Panc1 (cell line): ENCODE measurements around the gene SGCA.

Source experiments
- POLR2AphosphoS5 ChIP-seq: IDR thresholded peaks from 2 replicates; pipeline ENCODE4 v1.6.1; 2012; ENCODE audit warnings: mild to moderate bottlenecking, low read depth, low read length, moderate library complexity
- REST ChIP-seq, 2 experiments: IDR thresholded peaks; 2 replicates each; pipeline ENCODE4 v1.6.1; 2011 to 2012; ENCODE audit warnings: low read depth in 2 of 2, control low read depth in 1 of 2, low read length in 1 of 2, mild to moderate bottlenecking in 1 of 2, moderate library complexity in 1 of 2; ENCODE audit not compliant: insufficient read depth in 1 of 2
- SIN3A ChIP-seq: IDR thresholded peaks from 2 replicates; pipeline ENCODE4 v1.6.1; 2012; ENCODE audit warnings: low read depth, mild to moderate bottlenecking, low read length, moderate library complexity, borderline replicate concordance; ENCODE audit not compliant: insufficient read depth
- TCF7L2 ChIP-seq: IDR thresholded peaks from 2 replicates; pipeline ENCODE4 v1.6.1; 2011; ENCODE audit warnings: mild to moderate bottlenecking, low read depth, low read length, inconsistent platforms
- TF ChIP-seq, protein P1 (sequence below): fragments of 450-650 bp; IDR thresholded peaks from 2 replicates; pipeline ENCODE4 v1.5.1; 2017; ENCODE audit warnings: mild to moderate bottlenecking

- TF ChIP-seq SIN3A, result no peak
- TF ChIP-seq, protein P1, sequence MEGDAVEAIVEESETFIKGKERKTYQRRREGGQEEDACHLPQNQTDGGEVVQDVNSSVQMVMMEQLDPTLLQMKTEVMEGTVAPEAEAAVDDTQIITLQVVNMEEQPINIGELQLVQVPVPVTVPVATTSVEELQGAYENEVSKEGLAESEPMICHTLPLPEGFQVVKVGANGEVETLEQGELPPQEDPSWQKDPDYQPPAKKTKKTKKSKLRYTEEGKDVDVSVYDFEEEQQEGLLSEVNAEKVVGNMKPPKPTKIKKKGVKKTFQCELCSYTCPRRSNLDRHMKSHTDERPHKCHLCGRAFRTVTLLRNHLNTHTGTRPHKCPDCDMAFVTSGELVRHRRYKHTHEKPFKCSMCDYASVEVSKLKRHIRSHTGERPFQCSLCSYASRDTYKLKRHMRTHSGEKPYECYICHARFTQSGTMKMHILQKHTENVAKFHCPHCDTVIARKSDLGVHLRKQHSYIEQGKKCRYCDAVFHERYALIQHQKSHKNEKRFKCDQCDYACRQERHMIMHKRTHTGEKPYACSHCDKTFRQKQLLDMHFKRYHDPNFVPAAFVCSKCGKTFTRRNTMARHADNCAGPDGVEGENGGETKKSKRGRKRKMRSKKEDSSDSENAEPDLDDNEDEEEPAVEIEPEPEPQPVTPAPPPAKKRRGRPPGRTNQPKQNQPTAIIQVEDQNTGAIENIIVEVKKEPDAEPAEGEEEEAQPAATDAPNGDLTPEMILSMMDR, result no peak
- TF ChIP-seq POLR2AphosphoS5, result no peak
- TF ChIP-seq REST (IDR thresholded peaks at IDR 0.05; ENCODE audit: insufficient read depth in 1 of 2, low read depth in 2 of 2, low read length in 1 of 2), result no peak
- TF ChIP-seq TCF7L2, result no peak
These were observed 55.0 kb downstream of the SGCA start for GRCh38 chr17:50220811-50221210.
